ENCODE results near the gene CRAMP1. TPM values are rescaled to one million over a fixed set of nuclear protein-coding genes. Genes with fewer than 3 reads are reported as not detected.
"Not testable (repeated sequence)": the region's sequence is repeated elsewhere in the genome, so short reads cannot be mapped to it uniquely, and the experiment has no call there.

Gene CRAMP1
- total and polyA plus RNA-seq, 3 experiments from 2014 or later = 3.0 to 24.3 (median 22.1) TPM

DNA sequence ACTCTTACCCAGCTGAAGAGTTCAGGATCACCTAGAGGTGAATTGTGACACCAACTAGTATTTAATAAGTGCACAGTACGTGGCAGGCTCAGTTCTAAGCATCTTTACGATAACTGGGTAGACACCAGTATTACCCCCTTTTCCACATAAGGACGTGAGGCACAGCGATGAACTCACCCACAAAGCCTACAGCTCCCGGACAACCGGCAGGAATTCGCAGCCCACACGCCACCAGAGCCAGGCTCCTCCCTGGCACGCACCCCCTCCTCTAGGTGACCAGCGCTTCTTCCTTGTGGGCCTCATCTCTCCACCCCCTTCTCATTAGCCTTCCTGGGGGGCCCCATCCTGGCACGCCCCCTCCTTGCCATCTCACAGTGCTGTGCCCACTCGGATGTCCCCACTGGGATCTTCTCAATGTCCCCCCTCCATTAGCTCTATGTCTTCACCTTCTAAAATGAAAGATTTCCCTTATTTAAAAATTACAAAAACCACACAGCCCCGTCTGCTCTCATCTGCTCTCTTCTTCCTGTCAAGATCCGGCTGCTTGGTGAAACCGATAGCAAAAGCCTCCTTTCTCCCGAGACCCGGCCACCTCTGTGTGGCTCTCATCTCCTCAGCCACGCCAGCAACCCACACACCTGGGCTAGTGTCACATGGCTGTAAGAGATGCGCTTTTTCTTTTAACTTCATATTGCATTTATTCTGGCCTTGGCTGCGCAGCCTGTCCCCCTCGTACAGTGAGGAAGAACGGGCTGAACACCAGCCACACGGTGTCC is 21.0 kb upstream of the CRAMP1 start:
- ChIA-PET CTCF (no interaction called here), POLR2A (no interaction called here)
- H3K9me3 Mint-ChIP-seq = no peaks in the 10 kb centered on the region
- no peaks in the 10 kb centered on the region for H3K27me3 Mint-ChIP-seq
- Histone ChIP-seq H3K27ac (ENCODE audit: low read depth, low read length) (no peak overlapping the region), H3K4me3 (ENCODE audit: low read length) (no peak overlapping the region), H3K9me3 (ENCODE audit: low read length) (no peaks in the 10 kb centered on the region), H3K36me3 (ENCODE audit: insufficient read depth, low read length) (no peaks in the 10 kb centered on the region), H3K27me3 (ENCODE audit: insufficient read depth, low read length, poor library complexity, severe bottlenecking) (no peaks in the 10 kb centered on the region), H3K4me1 (ENCODE audit: insufficient read depth, low read length) (no peaks in the 10 kb centered on the region)
- peaks cover 0 to 2% (median 0%) of the 10 kb centered on the region in 3 donors for H3K4me1 Mint-ChIP-seq
- DNase-seq = no peak
- no peak overlapping the region for H3K4me3 Mint-ChIP-seq
- no peaks in the 10 kb centered on the region for H3K36me3 Mint-ChIP-seq
- H3K27ac Mint-ChIP-seq = no peak overlapping the region

DNA sequence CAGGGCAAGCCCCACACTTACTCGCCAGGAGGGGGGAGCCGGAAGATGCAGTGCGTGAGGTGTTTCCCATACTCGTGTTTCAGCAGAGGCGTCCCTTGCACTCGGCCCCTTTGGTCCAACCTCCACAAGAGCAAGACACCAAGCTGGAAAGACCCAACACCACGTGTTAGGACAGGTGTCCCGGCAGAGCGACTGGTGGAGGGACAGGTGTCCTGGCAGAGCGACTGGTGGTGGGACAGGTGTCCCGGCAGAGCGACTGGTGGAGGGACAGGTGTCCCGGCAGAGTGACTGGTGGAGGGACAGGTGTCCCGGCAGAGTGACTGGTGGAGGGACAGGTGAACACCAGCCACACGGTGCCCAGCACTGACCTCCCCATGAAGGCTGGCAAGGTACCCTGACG is 19.7 kb upstream of the CRAMP1 start:
- Mint-ChIP-seq H3K36me3 (no peaks in the 10 kb centered on the region), H3K4me3 (no peak overlapping the region), H3K4me1 (peaks cover 0 to 2% (median 0%) of the 10 kb centered on the region in 3 donors), H3K9me3 (no peaks in the 10 kb centered on the region), H3K27me3 (no peaks in the 10 kb centered on the region), H3K27ac (peak overlapping the region in 1 of 8 donors; percentile 27)
- POLR2A ChIA-PET = no interaction called here
- DNase-seq = no peak
- Histone ChIP-seq H3K27me3 (ENCODE audit: insufficient read depth, low read length, poor library complexity, severe bottlenecking) (no peaks in the 10 kb centered on the region), H3K4me3 (ENCODE audit: low read length) (no peak overlapping the region), H3K36me3 (ENCODE audit: insufficient read depth, low read length) (no peaks in the 10 kb centered on the region), H3K27ac (ENCODE audit: low read depth, low read length) (no peak overlapping the region), H3K4me1 (ENCODE audit: insufficient read depth, low read length) (no peaks in the 10 kb centered on the region), H3K9me3 (ENCODE audit: low read length) (no peaks in the 10 kb centered on the region)
- CTCF ChIA-PET = no interaction called here

DNA sequence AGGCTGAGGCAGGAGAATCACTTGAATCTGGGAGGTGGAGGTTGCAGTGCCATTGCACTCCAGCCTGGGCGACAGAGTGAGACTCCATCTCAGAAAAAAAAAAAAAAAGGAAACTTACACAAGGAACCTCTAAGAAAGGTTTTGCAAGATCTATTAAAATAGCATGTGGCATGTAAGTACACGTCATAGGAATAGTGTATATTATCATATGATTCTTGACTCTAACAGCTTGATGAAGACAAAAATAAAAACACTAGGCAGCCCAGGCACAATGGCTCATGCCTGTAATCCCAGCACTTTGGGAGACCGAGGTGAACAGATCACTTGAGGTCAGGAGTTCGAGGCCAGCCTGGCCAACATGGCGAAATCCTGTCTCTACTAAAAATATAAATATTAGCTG is 16.6 kb upstream of the CRAMP1 start:
- H3K27ac Mint-ChIP-seq = peak overlapping the region in 1 of 8 donors; percentile 90
- CTCF ChIA-PET; H3K4me3 ChIP-seq (ENCODE audit: low read length); H3K4me3 Mint-ChIP-seq; H3K9me3 ChIP-seq (ENCODE audit: low read length); DNase-seq; H3K27ac ChIP-seq (ENCODE audit: low read depth, low read length); H3K4me1 ChIP-seq (ENCODE audit: insufficient read depth, low read length); H3K36me3 Mint-ChIP-seq; H3K27me3 Mint-ChIP-seq; POLR2A ChIA-PET; H3K36me3 ChIP-seq (ENCODE audit: insufficient read depth, low read length); H3K4me1 Mint-ChIP-seq; H3K27me3 ChIP-seq (ENCODE audit: insufficient read depth, low read length, poor library complexity, severe bottlenecking); H3K9me3 Mint-ChIP-seq: not testable (repeated sequence)

DNA sequence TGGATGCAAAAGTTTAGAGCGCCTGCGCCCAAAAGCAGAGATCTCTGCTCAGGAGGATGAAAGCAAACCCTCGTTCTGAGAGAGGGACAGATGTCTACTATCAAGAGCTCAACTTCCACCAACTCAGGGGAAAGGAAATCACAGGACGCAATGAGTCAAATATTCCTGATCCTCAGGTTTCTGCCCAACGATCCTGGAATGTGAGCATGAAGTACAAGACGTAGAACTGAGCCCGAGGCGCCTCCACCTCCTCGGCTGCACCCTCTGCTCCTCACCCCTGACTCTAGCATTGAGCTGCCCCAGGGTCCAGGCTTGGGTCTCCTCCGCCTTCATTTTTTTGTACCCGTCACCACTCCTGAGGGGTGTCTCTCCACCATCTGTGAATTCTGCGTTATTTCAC is 15.6 kb upstream of the CRAMP1 start:
- Mint-ChIP-seq H3K9me3 (no peaks in the 10 kb centered on the region), H3K27me3 (no peaks in the 10 kb centered on the region), H3K4me1 (no peaks in the 10 kb centered on the region), H3K27ac (no peak overlapping the region), H3K36me3 (peaks cover 0 to 4% (median 3%) of the 10 kb centered on the region in 3 donors), H3K4me3 (no peak overlapping the region)
- Histone ChIP-seq H3K27me3 (ENCODE audit: insufficient read depth, low read length, poor library complexity, severe bottlenecking) (no peaks in the 10 kb centered on the region), H3K27ac (ENCODE audit: low read depth, low read length) (no peak overlapping the region), H3K4me1 (ENCODE audit: insufficient read depth, low read length) (no peaks in the 10 kb centered on the region), H3K9me3 (ENCODE audit: low read length) (no peaks in the 10 kb centered on the region), H3K4me3 (ENCODE audit: low read length) (no peak overlapping the region), H3K36me3 (ENCODE audit: insufficient read depth, low read length) (no peaks in the 10 kb centered on the region)
- ChIA-PET POLR2A (no interaction called here), CTCF (no interaction called here)
- no peak for DNase-seq

DNA sequence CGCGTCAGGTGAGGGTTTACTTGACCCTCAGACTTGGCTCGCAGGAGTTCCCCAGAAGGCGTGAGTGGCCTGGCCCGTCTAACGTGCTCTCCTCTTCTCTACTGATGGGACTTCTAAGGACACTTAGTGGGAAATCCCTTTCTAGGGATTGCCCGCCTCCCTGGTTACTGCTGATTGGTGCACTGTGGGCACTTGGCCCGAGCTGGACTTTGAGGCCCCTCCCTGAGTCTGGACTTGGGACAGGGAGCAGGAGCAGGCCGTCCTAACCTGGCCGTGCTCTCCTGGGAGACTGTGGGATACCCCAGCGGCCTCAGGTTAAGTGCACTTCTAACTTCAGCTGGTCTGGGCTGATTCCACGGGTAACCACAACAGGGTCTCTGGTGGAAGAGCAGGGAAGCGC is 15.0 kb upstream of the CRAMP1 start:
- Mint-ChIP-seq H3K4me1 (no peaks in the 10 kb centered on the region), H3K27me3 (peaks cover 0 to 1% of the 10 kb centered on the region in 2 donors)

DNA sequence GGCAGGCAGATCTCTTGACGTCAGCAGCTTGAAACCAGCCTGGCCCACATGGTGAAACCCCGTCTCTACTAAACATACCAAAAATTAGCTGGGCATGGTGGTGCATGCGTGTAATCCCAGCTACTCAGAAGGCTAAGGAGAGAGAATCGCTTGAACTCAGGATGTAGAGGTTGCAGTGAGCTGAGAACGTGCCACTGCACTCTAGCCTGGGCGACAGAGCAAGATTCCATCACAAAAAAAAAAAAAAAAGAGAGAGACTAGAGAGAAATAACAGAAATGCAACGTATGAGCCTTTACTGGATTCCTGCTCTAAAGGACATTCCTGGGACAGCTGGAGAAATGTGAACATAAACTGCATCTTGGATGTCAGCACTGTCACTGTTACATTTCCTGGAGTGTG is 11.1 kb upstream of the CRAMP1 start:
- ChIA-PET CTCF (no interaction called here), POLR2A (interaction anchor here (0.7 kb wide), 1 partner anchor 169 kb away, joined by 5 read pairs; no protein-coding TSS in a partner anchor)
- Histone ChIP-seq H3K36me3 (ENCODE audit: insufficient read depth, low read length) (no peaks in the 10 kb centered on the region), H3K9me3 (ENCODE audit: low read length) (no peaks in the 10 kb centered on the region), H3K4me1 (ENCODE audit: insufficient read depth, low read length) (no peaks in the 10 kb centered on the region), H3K4me3 (ENCODE audit: low read length) (no peak overlapping the region), H3K27me3 (ENCODE audit: insufficient read depth, low read length, poor library complexity, severe bottlenecking) (no peaks in the 10 kb centered on the region), H3K27ac (ENCODE audit: low read depth, low read length) (no peak overlapping the region)
- no peak for DNase-seq
- Mint-ChIP-seq H3K27ac (peak overlapping the region in 1 of 8 donors; percentile 37), H3K9me3 (no peaks in the 10 kb centered on the region), H3K36me3 (peaks cover 0 to 4% (median 3%) of the 10 kb centered on the region in 3 donors), H3K4me1 (no peaks in the 10 kb centered on the region), H3K4me3 (no peak overlapping the region), H3K27me3 (peaks cover 0 to 1% of the 10 kb centered on the region in 2 donors)

More for the DNA sequence above, 15.0 kb upstream of the CRAMP1 start:
- Histone ChIP-seq H3K4me1 (ENCODE audit: insufficient read depth, low read length) (no peaks in the 10 kb centered on the region), H3K9me3 (ENCODE audit: low read length) (no peaks in the 10 kb centered on the region), H3K27me3 (ENCODE audit: insufficient read depth, low read length, poor library complexity, severe bottlenecking) (no peaks in the 10 kb centered on the region), H3K36me3 (ENCODE audit: insufficient read depth, low read length) (no peaks in the 10 kb centered on the region), H3K27ac (ENCODE audit: low read depth, low read length) (no peak overlapping the region), H3K4me3 (ENCODE audit: low read length) (no peak overlapping the region)
- no peak for DNase-seq
- no peak overlapping the region for H3K27ac Mint-ChIP-seq
- H3K9me3 Mint-ChIP-seq = no peaks in the 10 kb centered on the region
- H3K36me3 Mint-ChIP-seq = peaks cover 0 to 4% (median 3%) of the 10 kb centered on the region in 3 donors
- ChIA-PET POLR2A (no interaction called here), CTCF (no interaction called here)
- H3K4me3 Mint-ChIP-seq = no peak overlapping the region

DNA sequence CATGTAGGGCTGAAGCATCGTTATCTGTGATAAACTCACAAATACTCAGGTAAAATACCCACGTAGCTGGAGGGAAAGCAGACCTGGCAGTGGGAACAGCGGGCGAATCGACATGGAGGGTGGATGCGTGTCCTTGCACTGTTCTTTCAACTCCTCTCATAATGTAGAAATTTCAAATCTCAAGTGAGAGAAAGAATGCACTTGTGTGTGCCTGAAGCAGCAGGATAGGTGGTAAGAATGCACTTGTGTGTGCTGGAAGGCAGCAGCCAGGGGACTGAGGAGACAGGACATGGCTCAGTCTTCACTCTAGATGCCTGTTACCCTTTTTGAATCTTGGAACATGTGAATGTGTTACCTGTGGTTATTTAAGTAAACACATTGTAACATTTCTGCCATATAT is 10.7 kb upstream of the CRAMP1 start:
- Histone ChIP-seq H3K36me3 (ENCODE audit: insufficient read depth, low read length) (no peaks in the 10 kb centered on the region), H3K4me1 (ENCODE audit: insufficient read depth, low read length) (no peaks in the 10 kb centered on the region), H3K4me3 (ENCODE audit: low read length) (no peak overlapping the region), H3K9me3 (ENCODE audit: low read length) (no peaks in the 10 kb centered on the region), H3K27me3 (ENCODE audit: insufficient read depth, low read length, poor library complexity, severe bottlenecking) (no peaks in the 10 kb centered on the region), H3K27ac (ENCODE audit: low read depth, low read length) (no peak overlapping the region)
- ChIA-PET POLR2A (no interaction called here), CTCF (no interaction called here)
- no peaks in the 10 kb centered on the region for H3K4me1 Mint-ChIP-seq
- no peak overlapping the region for H3K4me3 Mint-ChIP-seq
- peaks cover 0 to 1% of the 10 kb centered on the region in 2 donors for H3K27me3 Mint-ChIP-seq
- DNase-seq = no peak
- H3K36me3 Mint-ChIP-seq = peaks cover 0 to 4% (median 3%) of the 10 kb centered on the region in 3 donors
- H3K9me3 Mint-ChIP-seq = no peaks in the 10 kb centered on the region
- H3K27ac Mint-ChIP-seq = peak overlapping the region in 1 of 8 donors; percentile 37

DNA sequence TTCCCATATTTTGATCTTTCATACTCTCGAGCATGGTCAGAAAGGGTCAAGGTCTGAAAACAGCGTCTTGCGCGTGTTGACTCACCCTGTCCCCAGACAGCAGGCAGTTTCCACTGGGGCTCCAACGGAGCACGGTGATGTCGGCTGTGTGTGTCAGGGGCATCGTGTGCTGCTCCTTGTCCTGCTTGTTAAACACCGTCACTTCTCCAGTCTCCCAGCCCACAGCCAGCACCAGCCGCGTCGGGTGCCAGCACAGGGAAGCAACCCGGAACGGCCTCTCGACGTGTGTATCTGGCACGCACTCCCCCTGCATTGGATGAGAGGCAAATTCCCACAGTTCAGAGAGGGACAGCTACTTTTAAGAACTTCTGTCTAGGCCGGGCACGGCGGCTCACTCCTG is 9.9 kb upstream of the CRAMP1 start:
- H3K4me3 ChIP-seq (ENCODE audit: low read length) = no peak overlapping the region
- ChIA-PET POLR2A (no interaction called here), CTCF (no interaction called here)
- no peak overlapping the region for H3K27ac ChIP-seq (ENCODE audit: low read depth, low read length)
- Mint-ChIP-seq H3K9me3 (no peaks in the 10 kb centered on the region), H3K4me1 (no peaks in the 10 kb centered on the region), H3K27me3 (peaks cover 0 to 1% of the 10 kb centered on the region in 2 donors), H3K4me3 (no peak overlapping the region), H3K36me3 (peaks cover 0 to 6% (median 4%) of the 10 kb centered on the region in 3 donors), H3K27ac (no peak overlapping the region)
- H3K36me3 ChIP-seq (ENCODE audit: insufficient read depth, low read length) = no peaks in the 10 kb centered on the region
- H3K9me3 ChIP-seq (ENCODE audit: low read length) = no peaks in the 10 kb centered on the region
- no peaks in the 10 kb centered on the region for H3K27me3 ChIP-seq (ENCODE audit: insufficient read depth, low read length, poor library complexity, severe bottlenecking)
- no peak for DNase-seq
- no peaks in the 10 kb centered on the region for H3K4me1 ChIP-seq (ENCODE audit: insufficient read depth, low read length)

Measured in CD8-positive, alpha-beta memory T cell (primary cell).